Mucosa of descending colon (tissue), 3 donors: Measurements from ENCODE around the gene HYAL1. TPM values are rescaled to one million over a fixed set of nuclear protein-coding genes. Genes with fewer than 3 reads are reported as not detected.

Source experiments
- ATAC-seq: fragments of 200-7000 bp; cut with Tn5 transposase; one replicate; pipeline ENCODE4 v1.9.1; 2020; ENCODE audit warnings: mild to moderate bottlenecking, moderate library complexity
- DNase-seq, 3 donors: peaks; one replicate each; pipeline ENCODE4 v3.0.0-alpha.2; 2020
- H3K36me3 ChIP-seq: fragments of 200-600 bp; one replicate; pipeline ENCODE4 v1.8.0; 2021; ENCODE audit warnings: low read depth, mild to moderate bottlenecking
- H3K4me1 ChIP-seq: fragments of 200-600 bp; one replicate; pipeline ENCODE4 v1.8.0; 2021; ENCODE audit warnings: low read depth, mild to moderate bottlenecking
- H3K4me3 ChIP-seq: fragments of 200-600 bp; one replicate; pipeline ENCODE4 v1.8.0; 2021; ENCODE audit warnings: mild to moderate bottlenecking
- H3K9me3 ChIP-seq: fragments of 200-600 bp; one replicate; pipeline ENCODE4 v1.8.0; 2021; ENCODE audit warnings: mild to moderate bottlenecking
- CTCF ChIP-seq: fragments of 200-600 bp; IDR thresholded peaks from one replicate; pipeline ENCODE4 v1.8.0; 2022; ENCODE audit warnings: antibody characterized with exemption, mild to moderate bottlenecking
- intact Hi-C, 2 donors: fragments of 100-400 bp; cut with DNase I in 1 of 2; cut with micrococcal nuclease in 1 of 2; formaldehyde crosslinking; loops; one replicate each; pipeline versions ENCODE4 v1.11.0 to v1.11.1; 2022; cut with DNase I, micrococcal nuclease
- total RNA-seq, 3 donors: library from RNA; stranded (reverse); fragmentation: NEBNext Ultra II Directional in 2 of 3; extraction: Animal tissue kit (Norgen Biotek cat#: 25700) in 2 of 3; gene quantifications; one replicate each; pipeline versions ENCODE4 v1.2.1 to v1.2.4, GENCODE V29; 2021 to 2023
- donor health status: DM: no; HTN: no; CAD: no; lungs with moderate emphysema.
- donor health status: DM: no; HTN: no; CAD: no.
- donor health status: DM: no; HTN: yes; CAD: no.

The HYAL1 gene
- total RNA-seq, 3 donors from 2014 or later, result 5.3 to 10.0 (median 7.0) TPM

GRCh38 chr3:50319181-50319893 lies 16.0 kb upstream of the HYAL1 start:
- Histone ChIP-seq H3K4me3 (no peak overlapping the region), H3K36me3 (no peaks in the 10 kb centered on the region), H3K9me3 (no peaks in the 10 kb centered on the region), H3K4me1 (peaks cover 56% of the 10 kb centered on the region)
- DNase-seq (peak in 1 of 3 donors; percentile 52), ATAC-seq (no peak)
- intact Hi-C loops, result no loop called here
- no peak for TF ChIP-seq CTCF

- intact Hi-C loops, result no loop called here
- H3K4me1 ChIP-seq, result peaks cover 55% of the 10 kb centered on the region
- DNase-seq, result peak; percentile 19 to 60 (median 41)
- H3K9me3 ChIP-seq, result no peaks in the 10 kb centered on the region
- ATAC-seq, result no peak
- no peaks in the 10 kb centered on the region for H3K36me3 ChIP-seq
- H3K4me3 ChIP-seq, result no peak overlapping the region
- no peak for TF ChIP-seq CTCF
These were observed 15.2 kb upstream of the HYAL1 start for GRCh38 chr3:50318615-50319014.

- H3K4me1 ChIP-seq, result peaks cover 55% of the 10 kb centered on the region
- no peak overlapping the region for H3K4me3 ChIP-seq
- no peak for TF ChIP-seq CTCF
- ATAC-seq, result no peak
- intact Hi-C loops, result no loop called here
- DNase-seq, result peak in 1 of 3 donors; percentile 40
- H3K9me3 ChIP-seq, result no peaks in the 10 kb centered on the region
- no peaks in the 10 kb centered on the region for H3K36me3 ChIP-seq
These were observed 14.8 kb upstream of the HYAL1 start for GRCh38 chr3:50318163-50318562.

- Histone ChIP-seq H3K36me3 (no peaks in the 10 kb centered on the region), H3K4me1 (peaks cover 54% of the 10 kb centered on the region), H3K9me3 (no peaks in the 10 kb centered on the region), H3K4me3 (no peak overlapping the region)
- peak; percentile 5 for ATAC-seq
- TF ChIP-seq CTCF, result no peak
- DNase-seq, result peak; percentile 72 to 82 (median 81)
- intact Hi-C loops, result no loop called here
These were observed 13.9 kb upstream of the HYAL1 start for GRCh38 chr3:50317300-50317699.

- intact Hi-C loops, result no loop called here
- DNase-seq (peak; percentile 87 to 93 (median 90)), ATAC-seq (peak; percentile 77)
- H3K9me3 ChIP-seq, result no peaks in the 10 kb centered on the region
- no peak overlapping the region for H3K4me3 ChIP-seq
- no peaks in the 10 kb centered on the region for H3K36me3 ChIP-seq
- H3K4me1 ChIP-seq, result peaks cover 48% of the 10 kb centered on the region
- no peak for TF ChIP-seq CTCF
These were observed 13.4 kb upstream of the HYAL1 start for GRCh38 chr3:50316657-50317242.
